Psoas muscle (tissue), 8 donors: ENCODE measurements around the gene ASB13. TPM values are rescaled to one million over a fixed set of nuclear protein-coding genes. Genes with fewer than 3 reads are reported as not detected.
"Not testable (repeated sequence)": the region's sequence is repeated elsewhere in the genome, so short reads cannot be mapped to it uniquely, and the experiment has no call there.

Source experiments
- ATAC-seq, 4 donors: fragments of 200-7000 bp; cut with Tn5 transposase; one replicate each; pipeline ENCODE4 v1.9.1; 2020; ENCODE audit warnings: moderate library complexity in 3 of 4, mild to moderate bottlenecking in 2 of 4
- DNase-seq, 2 donors: peaks; one replicate each; pipeline ENCODE4 v3.0.0-alpha.2; 2020
- H3K27ac ChIP-seq: fragments of 200-600 bp; one replicate; pipeline ENCODE4 v1.8.0; 2022
- H3K27me3 ChIP-seq, 3 donors: fragments of 200-600 bp in 1 of 3; one replicate each; pipeline versions ENCODE4 v1.6.1 to v1.8.0; 2013 to 2022; ENCODE audit warnings: low read length in 2 of 3, mild to moderate bottlenecking in 2 of 3, moderate library complexity in 1 of 3; ENCODE audit not compliant: insufficient read depth in 3 of 3
- H3K36me3 ChIP-seq, 2 donors: fragments of 200-600 bp in 1 of 2; one replicate each; pipeline versions ENCODE4 v1.6.1 to v1.8.0; 2013 to 2022; ENCODE audit warnings: low read depth in 1 of 2, mild to moderate bottlenecking in 1 of 2, moderate library complexity in 1 of 2; ENCODE audit not compliant: insufficient read depth in 1 of 2
- H3K4me1 ChIP-seq: fragments of 200-600 bp; one replicate; pipeline ENCODE4 v1.8.0; 2022
- H3K4me3 ChIP-seq: fragments of 200-600 bp; one replicate; pipeline ENCODE4 v1.8.0; 2022; ENCODE audit warnings: mild to moderate bottlenecking
- H3K9me3 ChIP-seq: fragments of 200-600 bp; one replicate; pipeline ENCODE4 v1.8.0; 2022
- WGBS, 3 donors: extraction: QIAGEN DNeasy Blood & Tissue Kit; methylation state at CpG; one replicate each; pipeline versions ENCODE4 v1.1.6 to v1.1.7; 2013; 5-methylcytosine and 5-hydroxymethylcytosine counted together
- intact Hi-C, 2 donors: fragments of 100-400 bp; cut with DNase I; formaldehyde crosslinking; loops; one replicate each; pipeline versions ENCODE4 v1.11.0 to v1.14.2; 2022
- polyA plus RNA-seq, 3 donors: library from polyadenylated mRNA; stranded (reverse); fragments of 200-250 nt; gene quantifications; one replicate each; pipeline ENCODE4 v1.2.3, GENCODE V29; 2013
- total RNA-seq, 4 donors: library from RNA; stranded (reverse); fragmentation: NEBNext Ultra II Directional in 2 of 4; extraction: Animal tissue kit (Norgen Biotek cat#: 25700) in 2 of 4; gene quantifications; one replicate each; pipeline versions ENCODE4 v1.2.1 to v1.2.4, GENCODE V29; 2021 to 2023
- TF ChIP-seq, protein P1 (sequence below): fragments of 200-600 bp; IDR thresholded peaks from one replicate; pipeline ENCODE4 v1.8.0; 2022; ENCODE audit warnings: antibody characterized with exemption
- donor health status: healthy with polysubstance abuse.
- donor health status: DM: no; HTN: no; CAD: no; lungs with moderate emphysema.
- donor health status: Bipolar disorder and iron deficiency.
- donor health status: healthy.
- donor health status: DM: yes; HTN: yes; CAD: no.
- donor health status: DM: no; HTN: no; CAD: no.
- donor health status: DM: no; HTN: no; CAD: no.
- donor health status: DM: yes; HTN: yes; CAD: no.

The ASB13 gene
- total and polyA plus RNA-seq, 7 donors, result 9.8 to 20.8 (median 14.2) TPM

GRCh38 chr10:5622186-5622960, 44.0 kb downstream of the ASB13 start:
- intact Hi-C loops, result loop anchor here in 1 of 2 donors (5.0 kb wide), 1 partner anchor 180 kb away; no protein-coding TSS in a partner anchor
- H3K4me1 ChIP-seq, result peaks cover 21% of the 10 kb centered on the region

DNA sequence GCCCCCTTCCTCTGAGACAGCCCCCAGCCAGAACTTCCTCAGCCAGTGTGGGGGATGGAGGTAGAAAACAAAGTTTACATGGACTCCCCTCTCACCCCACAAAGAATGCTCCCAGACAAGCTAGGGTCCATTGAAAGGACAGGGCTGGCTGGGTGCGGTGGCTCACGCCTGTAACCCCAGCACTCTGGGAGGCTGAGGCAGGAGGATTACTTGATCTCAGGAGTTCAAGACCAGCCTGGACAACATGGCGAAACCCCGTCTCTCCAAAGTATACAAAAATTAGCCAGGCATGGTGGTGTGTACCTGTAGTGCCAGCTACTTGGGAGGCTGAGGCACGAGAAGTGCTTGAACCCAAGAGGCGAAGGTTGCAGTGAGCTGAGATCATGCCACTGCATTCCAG, 45.0 kb downstream of the ASB13 start:
- not testable (repeated sequence) for H3K36me3 ChIP-seq, H3K27me3 ChIP-seq, H3K9me3 ChIP-seq, H3K4me3 ChIP-seq, ATAC-seq, DNase-seq, H3K27ac ChIP-seq
- intact Hi-C loops, result loop anchor here in 1 of 2 donors (5.0 kb wide), 1 partner anchor 179 kb away; no protein-coding TSS in a partner anchor
- H3K4me1 ChIP-seq, result peaks cover 26% of the 10 kb centered on the region
- WGBS, 3 donors, result 81 to 87% (median 81%) methylated on average over 6 of the region's 6 CpGs

More at GRCh38 chr10:5622186-5622960, 44.0 kb downstream of the ASB13 start:
- no peaks in the 10 kb centered on the region for H3K27me3 ChIP-seq
- ATAC-seq (no peak), DNase-seq (no peak)
- TF ChIP-seq, protein P1, sequence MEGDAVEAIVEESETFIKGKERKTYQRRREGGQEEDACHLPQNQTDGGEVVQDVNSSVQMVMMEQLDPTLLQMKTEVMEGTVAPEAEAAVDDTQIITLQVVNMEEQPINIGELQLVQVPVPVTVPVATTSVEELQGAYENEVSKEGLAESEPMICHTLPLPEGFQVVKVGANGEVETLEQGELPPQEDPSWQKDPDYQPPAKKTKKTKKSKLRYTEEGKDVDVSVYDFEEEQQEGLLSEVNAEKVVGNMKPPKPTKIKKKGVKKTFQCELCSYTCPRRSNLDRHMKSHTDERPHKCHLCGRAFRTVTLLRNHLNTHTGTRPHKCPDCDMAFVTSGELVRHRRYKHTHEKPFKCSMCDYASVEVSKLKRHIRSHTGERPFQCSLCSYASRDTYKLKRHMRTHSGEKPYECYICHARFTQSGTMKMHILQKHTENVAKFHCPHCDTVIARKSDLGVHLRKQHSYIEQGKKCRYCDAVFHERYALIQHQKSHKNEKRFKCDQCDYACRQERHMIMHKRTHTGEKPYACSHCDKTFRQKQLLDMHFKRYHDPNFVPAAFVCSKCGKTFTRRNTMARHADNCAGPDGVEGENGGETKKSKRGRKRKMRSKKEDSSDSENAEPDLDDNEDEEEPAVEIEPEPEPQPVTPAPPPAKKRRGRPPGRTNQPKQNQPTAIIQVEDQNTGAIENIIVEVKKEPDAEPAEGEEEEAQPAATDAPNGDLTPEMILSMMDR, result no peak
- H3K4me3 ChIP-seq, result no peak overlapping the region
- WGBS, 3 donors, result 91 to 96% (median 92%) methylated on average over 6 of the region's 6 CpGs
- no peak overlapping the region for H3K27ac ChIP-seq
- no peaks in the 10 kb centered on the region for H3K9me3 ChIP-seq
- no peaks in the 10 kb centered on the region for H3K36me3 ChIP-seq

GRCh38 chr10:5620966-5621365, 45.4 kb downstream of the ASB13 start:
- H3K36me3 ChIP-seq, result no peaks in the 10 kb centered on the region
- no peak overlapping the region for H3K27ac ChIP-seq
- ATAC-seq (no peak), DNase-seq (no peak)
- H3K27me3 ChIP-seq, result no peaks in the 10 kb centered on the region
- TF ChIP-seq, protein P1, result no peak
- no peak overlapping the region for H3K4me3 ChIP-seq
- intact Hi-C loops, result loop anchor here in 1 of 2 donors (5.0 kb wide), 1 partner anchor 179 kb away; no protein-coding TSS in a partner anchor
- no peaks in the 10 kb centered on the region for H3K9me3 ChIP-seq
- H3K4me1 ChIP-seq, result peaks cover 26% of the 10 kb centered on the region
- 84 to 87% (median 85%) methylated on average over 16 of the region's 16 CpGs for WGBS, 3 donors

- no peaks in the 10 kb centered on the region for H3K9me3 ChIP-seq
- H3K4me3 ChIP-seq, result no peak overlapping the region
- DNase-seq (no peak), ATAC-seq (no peak)
- H3K27ac ChIP-seq, result no peak overlapping the region
- no peaks in the 10 kb centered on the region for H3K27me3 ChIP-seq
- TF ChIP-seq, protein P1, result no peak
- 88 to 93% (median 92%) methylated on average over 11 of the region's 11 CpGs for WGBS, 3 donors
- intact Hi-C loops, result loop anchor here in 1 of 2 donors (5.0 kb wide), 1 partner anchor 178 kb away; no protein-coding TSS in a partner anchor
- peaks cover 26% of the 10 kb centered on the region for H3K4me1 ChIP-seq
- H3K36me3 ChIP-seq, result no peaks in the 10 kb centered on the region
These were observed 46.1 kb downstream of the ASB13 start for GRCh38 chr10:5620223-5620721.
